ENCODE results near the gene NABP1.
A peak's percentile ranks its signal among the peaks of the same experiment; 100 is the strongest.

DNA sequence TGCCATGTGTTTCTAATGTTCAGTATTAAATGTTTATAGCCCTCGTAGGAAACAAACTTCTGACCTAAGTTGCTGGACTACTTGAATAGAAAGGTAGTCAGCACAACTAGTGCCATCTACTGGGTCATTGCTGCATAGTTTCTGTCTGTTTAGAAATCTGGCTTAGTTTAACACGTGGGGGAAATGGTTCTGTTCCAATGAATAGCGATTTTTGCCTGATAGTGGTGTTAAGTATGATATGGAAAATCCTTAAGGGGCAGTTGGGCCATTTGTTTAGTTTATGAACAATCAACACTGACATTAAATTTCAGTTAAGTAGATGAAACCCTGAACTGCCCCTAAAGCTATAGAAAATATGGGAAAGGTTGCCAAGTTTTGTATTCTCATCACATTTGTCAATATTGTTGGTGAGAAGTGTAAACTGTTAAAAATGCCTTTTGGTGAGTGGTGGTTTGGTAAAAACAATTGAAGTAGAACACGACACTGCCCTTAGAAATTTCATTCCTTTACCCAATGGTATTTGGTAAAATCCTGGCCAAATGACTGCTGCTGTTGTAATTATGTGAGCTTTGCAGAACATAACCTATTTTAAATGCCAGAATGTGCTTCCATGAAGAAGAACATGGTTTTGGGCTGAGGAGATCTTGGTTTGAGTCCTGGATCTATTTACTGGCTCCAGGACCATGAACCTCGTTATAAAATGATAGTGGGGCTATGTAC, 13.2 kb downstream of the NABP1 start:
- peak; percentile 33; the same call in 1 of the 2 replicates for TF ChIP-seq POLR2A (IDR thresholded peaks at IDR 0.05; ENCODE audit: low read depth, low read length)
- TF ChIP-seq TAF1 (IDR thresholded peaks at IDR 0.05; ENCODE audit: borderline replicate concordance, low read depth, low read length) = no peak
- TF ChIP-seq POLR2AphosphoS5 (IDR thresholded peaks at IDR 0.05; ENCODE audit: low read depth, low read length) = no peak; the same call in 1 of the 2 replicates
